ENCODE data around the gene CMIP.

DNA sequence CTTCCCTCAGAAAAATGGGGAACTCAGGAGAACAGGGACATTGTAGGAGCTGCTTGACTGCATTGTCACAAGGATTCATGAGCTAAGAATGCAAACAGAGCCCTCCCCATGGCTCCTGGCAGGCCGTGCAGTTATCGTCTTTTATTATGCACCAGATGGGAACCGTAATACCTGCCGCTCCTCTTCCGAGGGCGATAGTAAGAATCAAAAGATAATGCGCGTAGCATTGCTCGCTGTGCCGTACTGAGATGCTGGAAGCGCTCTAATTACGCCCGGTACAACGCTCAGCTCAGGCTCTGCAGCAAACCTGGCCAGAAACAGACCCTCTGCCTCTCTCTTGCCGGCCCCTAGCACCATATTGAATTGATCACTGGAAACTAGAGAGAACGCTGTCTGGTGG, 247.4 kb downstream of the CMIP start:
- no peak for TF ChIP-seq GATA2 (IDR thresholded peaks at IDR 0.05; ENCODE audit: low read depth, low read length)
- no peak for TF ChIP-seq GATA3 (IDR thresholded peaks at IDR 0.05; ENCODE audit: low read depth, low read length)

Measured in SH-SY5Y (cell line).